Measurements from ENCODE around the gene CCDC141.

Gene CCDC141

DNA sequence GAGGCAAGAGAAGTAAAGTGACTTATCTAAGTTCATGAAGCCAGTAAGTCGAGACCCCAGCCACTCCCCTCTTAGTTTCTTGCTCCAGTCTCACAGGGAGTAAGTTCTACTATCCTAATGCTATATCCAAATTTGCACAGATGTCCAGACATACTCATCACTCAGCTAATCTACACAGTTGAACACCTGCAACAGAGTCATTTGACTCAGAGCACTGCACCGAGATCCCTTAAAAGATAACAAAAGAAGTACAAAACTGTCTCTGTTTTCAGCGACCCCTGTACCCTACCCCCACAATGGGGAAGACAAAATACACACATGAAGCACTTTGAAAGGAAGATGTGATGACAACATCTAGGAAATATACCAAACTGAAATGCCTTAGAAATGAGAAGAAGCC is 22.6 kb upstream of the CCDC141 start:
- no peaks in the 10 kb centered on the region for H3K27me3 ChIP-seq (ENCODE audit: insufficient read depth, poor library complexity, severe bottlenecking)
- no peak overlapping the region for H3K27ac ChIP-seq (replicated peaks)
- DNase-seq (ENCODE audit: low read depth in 1 of 2, low spot score in 1 of 2) = no peak
- TF ChIP-seq GABPA (IDR thresholded peaks at IDR 0.05; ENCODE audit: low read depth) = no peak
- TF ChIP-seq, protein P1, sequence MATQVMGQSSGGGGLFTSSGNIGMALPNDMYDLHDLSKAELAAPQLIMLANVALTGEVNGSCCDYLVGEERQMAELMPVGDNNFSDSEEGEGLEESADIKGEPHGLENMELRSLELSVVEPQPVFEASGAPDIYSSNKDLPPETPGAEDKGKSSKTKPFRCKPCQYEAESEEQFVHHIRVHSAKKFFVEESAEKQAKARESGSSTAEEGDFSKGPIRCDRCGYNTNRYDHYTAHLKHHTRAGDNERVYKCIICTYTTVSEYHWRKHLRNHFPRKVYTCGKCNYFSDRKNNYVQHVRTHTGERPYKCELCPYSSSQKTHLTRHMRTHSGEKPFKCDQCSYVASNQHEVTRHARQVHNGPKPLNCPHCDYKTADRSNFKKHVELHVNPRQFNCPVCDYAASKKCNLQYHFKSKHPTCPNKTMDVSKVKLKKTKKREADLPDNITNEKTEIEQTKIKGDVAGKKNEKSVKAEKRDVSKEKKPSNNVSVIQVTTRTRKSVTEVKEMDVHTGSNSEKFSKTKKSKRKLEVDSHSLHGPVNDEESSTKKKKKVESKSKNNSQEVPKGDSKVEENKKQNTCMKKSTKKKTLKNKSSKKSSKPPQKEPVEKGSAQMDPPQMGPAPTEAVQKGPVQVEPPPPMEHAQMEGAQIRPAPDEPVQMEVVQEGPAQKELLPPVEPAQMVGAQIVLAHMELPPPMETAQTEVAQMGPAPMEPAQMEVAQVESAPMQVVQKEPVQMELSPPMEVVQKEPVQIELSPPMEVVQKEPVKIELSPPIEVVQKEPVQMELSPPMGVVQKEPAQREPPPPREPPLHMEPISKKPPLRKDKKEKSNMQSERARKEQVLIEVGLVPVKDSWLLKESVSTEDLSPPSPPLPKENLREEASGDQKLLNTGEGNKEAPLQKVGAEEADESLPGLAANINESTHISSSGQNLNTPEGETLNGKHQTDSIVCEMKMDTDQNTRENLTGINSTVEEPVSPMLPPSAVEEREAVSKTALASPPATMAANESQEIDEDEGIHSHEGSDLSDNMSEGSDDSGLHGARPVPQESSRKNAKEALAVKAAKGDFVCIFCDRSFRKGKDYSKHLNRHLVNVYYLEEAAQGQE (IDR thresholded peaks at IDR 0.05; ENCODE audit: insufficient replicate concordance, low read depth) = no peak
- TF ChIP-seq SPI1 (IDR thresholded peaks at IDR 0.05; ENCODE audit: borderline replicate concordance, low read depth) = no peak
- no peak for TF ChIP-seq POLR2AphosphoS5 (IDR thresholded peaks at IDR 0.05; ENCODE audit: low read depth)
- TF ChIP-seq, protein P2, sequence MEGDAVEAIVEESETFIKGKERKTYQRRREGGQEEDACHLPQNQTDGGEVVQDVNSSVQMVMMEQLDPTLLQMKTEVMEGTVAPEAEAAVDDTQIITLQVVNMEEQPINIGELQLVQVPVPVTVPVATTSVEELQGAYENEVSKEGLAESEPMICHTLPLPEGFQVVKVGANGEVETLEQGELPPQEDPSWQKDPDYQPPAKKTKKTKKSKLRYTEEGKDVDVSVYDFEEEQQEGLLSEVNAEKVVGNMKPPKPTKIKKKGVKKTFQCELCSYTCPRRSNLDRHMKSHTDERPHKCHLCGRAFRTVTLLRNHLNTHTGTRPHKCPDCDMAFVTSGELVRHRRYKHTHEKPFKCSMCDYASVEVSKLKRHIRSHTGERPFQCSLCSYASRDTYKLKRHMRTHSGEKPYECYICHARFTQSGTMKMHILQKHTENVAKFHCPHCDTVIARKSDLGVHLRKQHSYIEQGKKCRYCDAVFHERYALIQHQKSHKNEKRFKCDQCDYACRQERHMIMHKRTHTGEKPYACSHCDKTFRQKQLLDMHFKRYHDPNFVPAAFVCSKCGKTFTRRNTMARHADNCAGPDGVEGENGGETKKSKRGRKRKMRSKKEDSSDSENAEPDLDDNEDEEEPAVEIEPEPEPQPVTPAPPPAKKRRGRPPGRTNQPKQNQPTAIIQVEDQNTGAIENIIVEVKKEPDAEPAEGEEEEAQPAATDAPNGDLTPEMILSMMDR (IDR thresholded peaks at IDR 0.05; ENCODE audit: insufficient read depth, low read length) = no peak
- H3K4me3 ChIP-seq (replicated peaks; ENCODE audit: insufficient read depth, low read length) = no peak overlapping the region

DNA sequence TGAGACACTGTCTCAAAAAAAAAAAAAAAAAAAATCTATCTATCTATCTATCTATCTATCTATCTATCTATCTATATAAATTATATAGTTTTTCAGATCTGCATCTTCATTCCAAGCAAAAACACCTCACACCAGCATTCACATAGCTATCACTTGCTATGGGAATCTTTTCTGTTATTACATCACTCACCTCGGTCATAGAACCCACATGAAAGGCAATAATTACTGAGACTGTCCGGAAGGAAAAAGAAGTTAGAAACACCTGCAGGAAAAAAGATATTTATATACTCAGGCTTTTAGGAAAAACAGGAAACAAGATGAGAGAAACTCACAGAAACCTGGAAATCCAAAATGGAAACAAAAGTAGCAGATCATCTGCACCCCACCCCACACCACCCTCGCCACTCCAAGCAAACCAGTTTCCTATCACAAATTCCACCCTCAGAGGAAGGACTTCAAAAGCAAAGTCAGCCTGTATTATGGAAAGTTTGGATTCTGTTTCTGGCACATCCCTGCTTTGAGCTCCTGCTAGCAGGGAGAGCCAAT is 21.9 kb upstream of the CCDC141 start:
- Histone ChIP-seq H3K27ac (replicated peaks) (no peak overlapping the region), H3K27me3 (ENCODE audit: insufficient read depth, poor library complexity, severe bottlenecking) (no peaks in the 10 kb centered on the region), H3K4me3 (replicated peaks; ENCODE audit: insufficient read depth, low read length) (no peak overlapping the region)
- DNase-seq (ENCODE audit: low read depth in 1 of 2, low spot score in 1 of 2) = no peak
- TF ChIP-seq GABPA (IDR thresholded peaks at IDR 0.05; ENCODE audit: low read depth) (no peak), SPI1 (IDR thresholded peaks at IDR 0.05; ENCODE audit: borderline replicate concordance, low read depth) (no peak), POLR2AphosphoS5 (IDR thresholded peaks at IDR 0.05; ENCODE audit: low read depth) (no peak)
- TF ChIP-seq, protein P1 (IDR thresholded peaks at IDR 0.05; ENCODE audit: insufficient replicate concordance, low read depth) = no peak
- TF ChIP-seq, protein P2 (IDR thresholded peaks at IDR 0.05; ENCODE audit: insufficient read depth, low read length) = no peak

DNA sequence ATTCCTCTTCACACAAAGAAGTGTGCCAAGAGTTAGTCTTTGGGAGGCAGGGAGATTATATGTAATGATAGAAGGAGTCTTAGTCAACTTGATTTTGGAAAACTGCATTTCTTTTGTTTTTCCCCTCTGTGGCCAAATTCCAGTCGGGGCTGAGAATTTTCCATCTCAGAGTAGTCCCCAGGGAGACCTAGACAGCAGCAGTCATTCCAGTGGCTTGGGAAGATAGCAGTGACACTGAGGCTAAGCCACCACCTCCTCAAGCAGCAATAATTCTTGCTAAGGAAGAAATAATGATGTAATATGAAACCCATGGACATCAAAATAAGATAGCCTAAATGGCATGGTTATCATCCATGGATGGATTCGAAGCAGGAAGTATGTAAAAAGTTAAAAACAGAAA is 21.0 kb upstream of the CCDC141 start:
- Histone ChIP-seq H3K27ac (replicated peaks) (no peak overlapping the region), H3K4me3 (replicated peaks; ENCODE audit: insufficient read depth, low read length) (no peak overlapping the region), H3K27me3 (ENCODE audit: insufficient read depth, poor library complexity, severe bottlenecking) (no peaks in the 10 kb centered on the region)
- no peak for DNase-seq (ENCODE audit: low read depth in 1 of 2, low spot score in 1 of 2)
- TF ChIP-seq, protein P2 (IDR thresholded peaks at IDR 0.05; ENCODE audit: insufficient read depth, low read length) = no peak
- TF ChIP-seq SPI1 (IDR thresholded peaks at IDR 0.05; ENCODE audit: borderline replicate concordance, low read depth) = no peak
- TF ChIP-seq, protein P1 (IDR thresholded peaks at IDR 0.05; ENCODE audit: insufficient replicate concordance, low read depth) = no peak
- TF ChIP-seq GABPA (IDR thresholded peaks at IDR 0.05; ENCODE audit: low read depth) = no peak
- no peak for TF ChIP-seq POLR2AphosphoS5 (IDR thresholded peaks at IDR 0.05; ENCODE audit: low read depth)
